IMR-90 (cell line): ENCODE data around the gene MYADML2. TPM values are rescaled to one million over a fixed set of nuclear protein-coding genes. Genes with fewer than 3 reads are reported as not detected.

Experiments used
- ATAC-seq: fragments of 200-7000 bp; cut with Tn5 transposase; 2 replicates; pipeline ENCODE4 v1.9.1; 2020; ENCODE audit warnings: low read depth, mild to moderate bottlenecking, moderate library complexity
- BruUV-seq: library from RNA; stranded (reverse); fragments of 400-500 nt; replicated peaks from 2 replicates; lab custom pipeline; 2021; lab: Mats Ljungman, UMichigan
- CTCF ChIA-PET: fragments of 300-600 bp; formaldehyde crosslinking; extraction: SDS; loops from one replicate; lab custom pipeline; 2021; ENCODE audit warnings: antibody characterized with exemption; lab: Yijun Ruan, JAX
- POLR2A ChIA-PET: fragments of 300-600 bp; sonication (Branson Sonifier 250); formaldehyde crosslinking; loops from one replicate; lab custom pipeline; 2022; ENCODE audit warnings: antibody characterized with exemption; ENCODE audit not compliant: unreplicated experiment; lab: Charles Lee
- DNase-seq: peaks from one replicate; pipeline ENCODE4 v3.0.0; 2013
- H2AFZ ChIP-seq: replicated peaks from 2 replicates; pipeline ENCODE3; 2013; ENCODE audit warnings: low read length, mild to moderate bottlenecking; ENCODE audit not compliant: poor library complexity
- H2AK5ac ChIP-seq: 2 replicates; pipeline ENCODE4 v1.6.1; 2013; ENCODE audit warnings: low read depth, low read length, inconsistent platforms
- H2AK9ac ChIP-seq: replicated peaks from 2 replicates; pipeline ENCODE3; 2013; ENCODE audit warnings: mild to moderate bottlenecking, low read depth, low read length, moderate library complexity; ENCODE audit not compliant: poor library complexity
- H2BK120ac ChIP-seq: 2 replicates; pipeline ENCODE4 v1.6.1; 2013; ENCODE audit warnings: low read depth, low read length, inconsistent platforms
- H2BK15ac ChIP-seq: 3 replicates; pipeline ENCODE4 v1.6.1; 2013; ENCODE audit warnings: low read depth, low read length, inconsistent platforms
- H2BK20ac ChIP-seq: 2 replicates; pipeline ENCODE4 v1.6.1; 2013; ENCODE audit warnings: low read depth, mild to moderate bottlenecking, inconsistent platforms, low read length, moderate library complexity
- H2BK5ac ChIP-seq: 2 replicates; pipeline ENCODE4 v1.6.1; 2013; ENCODE audit warnings: mild to moderate bottlenecking, low read depth, low read length, inconsistent platforms; ENCODE audit not compliant: poor library complexity, severe bottlenecking
- H3K14ac ChIP-seq: replicated peaks from 2 replicates; pipeline ENCODE4 v1.6.1; 2013; ENCODE audit warnings: low read depth, low read length, inconsistent platforms
- H3K18ac ChIP-seq: 2 replicates; pipeline ENCODE4 v1.6.1; 2013; ENCODE audit warnings: low read depth, low read length, control low read depth
- H3K23ac ChIP-seq: 2 replicates; pipeline ENCODE4 v1.6.1; 2013; ENCODE audit warnings: low read depth, low read length, inconsistent platforms
- H3K27ac ChIP-seq: 2 replicates; pipeline ENCODE4 v1.5.1; 2013; ENCODE audit warnings: mild to moderate bottlenecking, control low read depth, low read length; ENCODE audit not compliant: insufficient read depth
- H3K27me3 ChIP-seq: 2 replicates; pipeline ENCODE4 v1.6.1; 2013; ENCODE audit warnings: low read length; ENCODE audit not compliant: control insufficient read depth, insufficient read depth
- H3K36me3 ChIP-seq: 2 replicates; pipeline ENCODE4 v1.6.1; 2013; ENCODE audit warnings: low read length, mixed read lengths; ENCODE audit not compliant: control insufficient read depth, insufficient read depth
- H3K4ac ChIP-seq: 2 replicates; pipeline ENCODE4 v1.6.1; 2013; ENCODE audit warnings: low read depth, low read length, inconsistent platforms
- H3K4me1 ChIP-seq: 2 replicates; pipeline ENCODE4 v1.6.1; 2013; ENCODE audit warnings: low read length, mixed read lengths; ENCODE audit not compliant: control insufficient read depth, insufficient read depth
- H3K4me2 ChIP-seq: 2 replicates; pipeline ENCODE4 v1.6.1; 2013; ENCODE audit warnings: low read depth, mild to moderate bottlenecking, control low read depth, low read length, moderate library complexity
- H3K4me3 ChIP-seq: 2 replicates; pipeline ENCODE4 v1.5.1; 2013; ENCODE audit warnings: low read depth, mild to moderate bottlenecking, control low read depth, low read length, moderate library complexity; ENCODE audit not compliant: insufficient read depth
- H3K56ac ChIP-seq: 2 replicates; pipeline ENCODE4 v1.6.1; 2013; ENCODE audit warnings: low read length, inconsistent platforms; ENCODE audit not compliant: insufficient read depth; ENCODE audit errors: extremely low read depth
- H3K79me1 ChIP-seq, 2 experiments: 2 replicates each; pipeline ENCODE4 v1.6.1; 2013; ENCODE audit warnings: low read length in 2 of 2, inconsistent platforms in 1 of 2, low read depth in 1 of 2
- H3K9ac ChIP-seq: 2 replicates; pipeline ENCODE4 v1.6.1; 2013; ENCODE audit warnings: low read depth, low read length, control low read depth
- H3K9me1 ChIP-seq: 2 replicates; pipeline ENCODE4 v1.6.1; 2013; ENCODE audit warnings: low read length, inconsistent platforms; ENCODE audit not compliant: insufficient read depth
- H3K9me3 ChIP-seq: 2 replicates; pipeline ENCODE4 v1.6.1; 2013; ENCODE audit warnings: low read length; ENCODE audit not compliant: control insufficient read depth, insufficient read depth
- H4K20me1 ChIP-seq: 2 replicates; pipeline ENCODE4 v1.6.1; 2013; ENCODE audit warnings: low read length, inconsistent platforms; ENCODE audit not compliant: insufficient read depth
- H4K5ac ChIP-seq: 2 replicates; pipeline ENCODE4 v1.6.1; 2013; ENCODE audit warnings: mild to moderate bottlenecking, low read depth, low read length, control low read depth
- H4K8ac ChIP-seq, 2 experiments: 2 replicates each; pipeline ENCODE4 v1.6.1; 2013; ENCODE audit warnings: low read depth in 2 of 2, low read length in 2 of 2, control low read depth in 1 of 2, inconsistent platforms in 1 of 2
- H4K91ac ChIP-seq: 2 replicates; pipeline ENCODE4 v1.6.1; 2013; ENCODE audit warnings: low read depth, low read length, inconsistent platforms; ENCODE audit not compliant: insufficient read depth
- BHLHE40 ChIP-seq: fragments of 150-350 bp; IDR thresholded peaks from 2 replicates; pipeline ENCODE4 v1.6.1; 2016; ENCODE audit warnings: mild to moderate bottlenecking, low read depth, low read length
- CEBPB ChIP-seq: IDR thresholded peaks from 2 replicates; pipeline ENCODE4 v1.6.1; 2012; ENCODE audit warnings: low read depth, low read length, improper control_type of control experiment
- CHD1 ChIP-seq: IDR thresholded peaks from 2 replicates; pipeline ENCODE4 v1.6.1; 2012; ENCODE audit warnings: low read depth, low read length, improper control_type of control experiment
- FOS ChIP-seq: fragments of 150-350 bp; IDR thresholded peaks from 2 replicates; pipeline ENCODE4 v1.6.1; 2016; ENCODE audit warnings: low read depth, low read length
- MAFK ChIP-seq: IDR thresholded peaks from 2 replicates; pipeline ENCODE4 v1.6.1; 2012; ENCODE audit warnings: low read depth, low read length, improper control_type of control experiment
- MAZ ChIP-seq: IDR thresholded peaks from 2 replicates; pipeline ENCODE4 v1.6.1; 2012; ENCODE audit warnings: low read depth, mild to moderate bottlenecking, low read length, improper control_type of control experiment, moderate library complexity, borderline replicate concordance
- MXI1 ChIP-seq: IDR thresholded peaks from 2 replicates; pipeline ENCODE4 v1.6.1; 2012; ENCODE audit warnings: low read depth, mild to moderate bottlenecking, low read length, moderate library complexity, borderline replicate concordance
- POLR2A ChIP-seq: IDR thresholded peaks from 2 replicates; pipeline ENCODE4 v1.6.1; 2012; ENCODE audit warnings: mild to moderate bottlenecking, low read depth, low read length
- RCOR1 ChIP-seq: IDR thresholded peaks from 2 replicates; pipeline ENCODE4 v1.6.1; 2012; ENCODE audit warnings: mild to moderate bottlenecking, low read length, improper control_type of control experiment; ENCODE audit not compliant: insufficient replicate concordance
- RFX5 ChIP-seq: IDR thresholded peaks from 2 replicates; pipeline ENCODE4 v1.8.0; 2012; ENCODE audit warnings: low read depth, mild to moderate bottlenecking, low read length, moderate library complexity
- SMC3 ChIP-seq: fragments of 150-350 bp; IDR thresholded peaks from 2 replicates; pipeline ENCODE4 v1.6.1; 2016; ENCODE audit warnings: low read depth, mild to moderate bottlenecking, antibody characterized with exemption, low read length, moderate library complexity
- WGBS, 2 experiments: methylation state at CpG; one replicate each; pipeline versions ENCODE4 v1.1.5 to v1.1.7; 2013; ENCODE audit warnings: missing lambda C conversion rate in 2 of 2; ENCODE audit not compliant: insufficient read length in 1 of 2; ENCODE audit errors: extremely low coverage in 2 of 2; 5-methylcytosine and 5-hydroxymethylcytosine counted together
- dilution Hi-C: fragments of 300-500 bp; cut with HindIII; formaldehyde crosslinking; loops from one replicate; pipeline ENCODE4 v1.14.3; 2018; ENCODE audit warnings: low sequenced_read_pairs; ENCODE audit not compliant: unreplicated experiment
- in situ Hi-C: fragments of 300-500 bp; cut with MboI; formaldehyde crosslinking; loops from 3 replicates; pipeline ENCODE4 v1.14.3; 2019; ENCODE audit warnings: low sequenced_read_pairs, inconsistent platforms, mixed read lengths
- intact Hi-C: fragments of 100-400 bp; cut with micrococcal nuclease; formaldehyde crosslinking; loops from 2 replicates; pipeline ENCODE4 v1.10.0; 2022
- polyA plus RNA-seq, 3 experiments: library from polyadenylated mRNA; depleted of rRNA; stranded (reverse); fragments of >200 nt; gene quantifications; 2 replicates each; pipeline ENCODE4 v1.2.3, GENCODE V29; 2012; ENCODE audit warnings: low replicate concordance in 1 of 3
- total RNA-seq: library from RNA; depleted of rRNA; stranded (reverse); fragments of >200 nt; gene quantifications from 2 replicates; pipeline ENCODE4 v1.2.3, GENCODE V29; 2012
- TF ChIP-seq, protein P1 (sequence below): fragments of 150-350 bp; IDR thresholded peaks from 2 replicates; pipeline ENCODE4 v1.6.1; 2016; ENCODE audit warnings: low read depth, mild to moderate bottlenecking, low read length, moderate library complexity, borderline replicate concordance
- TF ChIP-seq, protein P2 (sequence below): fragments of 150-350 bp; IDR thresholded peaks from 2 replicates; pipeline ENCODE4 v1.6.1; 2017; ENCODE audit warnings: mild to moderate bottlenecking, antibody characterized with exemption, low read length, low read depth

The MYADML2 gene
- total and polyA plus RNA-seq, 2 of the 4 experiments (the other 2 are of a cell fraction) = not detected

DNA sequence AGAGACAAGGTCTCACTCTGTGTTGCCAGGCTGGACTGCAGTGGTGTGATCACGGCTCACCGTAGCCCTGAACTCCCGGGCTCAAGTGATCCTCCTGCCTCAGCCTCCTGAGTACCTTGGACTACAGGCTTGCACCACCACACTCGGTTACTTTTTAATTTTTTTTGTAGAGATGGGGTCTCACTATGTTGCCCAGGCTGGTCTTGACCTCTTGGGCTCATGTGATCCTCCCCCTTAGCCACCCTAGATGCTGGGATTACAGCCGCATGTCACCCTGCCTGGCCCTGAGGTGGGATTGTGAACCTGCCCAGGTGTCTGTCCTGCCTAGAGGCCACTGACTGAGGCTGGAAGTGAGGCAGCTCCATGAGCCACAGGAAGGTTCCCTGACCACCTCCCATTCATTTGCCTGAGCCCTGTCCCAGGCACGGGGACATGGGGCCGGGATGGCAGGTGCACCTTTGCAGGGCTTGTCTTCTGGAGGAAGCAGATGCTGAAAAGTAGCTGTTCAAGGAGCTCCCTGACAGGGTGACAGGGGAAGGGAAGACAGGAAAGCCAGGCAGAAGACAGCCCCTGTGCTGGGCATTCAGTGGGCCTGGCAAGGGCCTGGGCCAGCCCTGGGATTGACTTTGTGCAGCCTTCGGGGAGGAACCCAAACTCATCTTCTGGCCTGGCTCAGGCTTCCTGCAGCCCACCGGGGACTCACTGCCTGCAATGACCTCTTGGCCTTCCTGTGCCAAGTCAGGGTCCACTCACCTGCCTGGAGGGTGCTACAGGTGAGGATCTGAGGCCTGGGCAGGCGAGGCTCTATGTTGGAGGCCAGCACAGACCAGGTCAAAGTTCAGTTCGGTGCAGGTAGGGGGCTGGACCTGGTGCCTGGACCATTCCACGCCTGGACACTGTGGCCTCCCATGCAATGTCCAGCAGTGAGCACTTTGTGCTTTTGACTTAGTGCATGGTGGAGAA lies 22.1 kb upstream of the MYADML2 start:
- DNase-seq (no peak), ATAC-seq (no peak)
- ChIA-PET CTCF (interaction anchor here (1.6 kb wide), 1 partner anchor 10 kb away, joined by 7 read pairs; no protein-coding TSS in a partner anchor), POLR2A (no interaction called here)
- Histone ChIP-seq H2BK5ac (no peak overlapping the region), H2BK120ac (no peak overlapping the region), H3K4me3 (no peak overlapping the region), H3K4me2 (no peak overlapping the region), H2AK5ac (no peak overlapping the region), H3K9me3 (peaks cover 3% of the 10 kb centered on the region), H3K27me3 (no peaks in the 10 kb centered on the region; the same call in none of the 2 replicates), H3K9ac (no peak overlapping the region), H2AFZ (peak overlapping the region; percentile 75), H2BK20ac (no peak overlapping the region), H4K91ac (no peak overlapping the region), H4K8ac (no peak overlapping the region), H2AK9ac (no peak overlapping the region), H3K79me1 (no peaks in the 10 kb centered on the region), H4K5ac (no peak overlapping the region), H3K18ac (no peak overlapping the region), H3K27ac (no peak overlapping the region), H3K4me1 (peaks cover 9% of the 10 kb centered on the region; the same call in 1 of the 2 replicates), H3K14ac (no peak overlapping the region), H3K9me1 (no peaks in the 10 kb centered on the region; the same call in 1 of the 2 replicates), H2BK15ac (no peak overlapping the region), H3K36me3 (no peaks in the 10 kb centered on the region), H3K56ac (no peak overlapping the region), H4K20me1 (no peaks in the 10 kb centered on the region), H3K4ac (no peak overlapping the region), H3K23ac (no peak overlapping the region)
- dilution Hi-C loops = no loop called here
- no peak for TF ChIP-seq FOS
- TF ChIP-seq MAZ = no peak
- TF ChIP-seq CEBPB = no peak
- TF ChIP-seq MAFK = no peak
- no peak for TF ChIP-seq BHLHE40
- TF ChIP-seq, protein P1, sequence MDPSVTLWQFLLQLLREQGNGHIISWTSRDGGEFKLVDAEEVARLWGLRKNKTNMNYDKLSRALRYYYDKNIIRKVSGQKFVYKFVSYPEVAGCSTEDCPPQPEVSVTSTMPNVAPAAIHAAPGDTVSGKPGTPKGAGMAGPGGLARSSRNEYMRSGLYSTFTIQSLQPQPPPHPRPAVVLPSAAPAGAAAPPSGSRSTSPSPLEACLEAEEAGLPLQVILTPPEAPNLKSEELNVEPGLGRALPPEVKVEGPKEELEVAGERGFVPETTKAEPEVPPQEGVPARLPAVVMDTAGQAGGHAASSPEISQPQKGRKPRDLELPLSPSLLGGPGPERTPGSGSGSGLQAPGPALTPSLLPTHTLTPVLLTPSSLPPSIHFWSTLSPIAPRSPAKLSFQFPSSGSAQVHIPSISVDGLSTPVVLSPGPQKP = no peak
- TF ChIP-seq CHD1 = no peak
- TF ChIP-seq RFX5 = no peak
- TF ChIP-seq, protein P2, sequence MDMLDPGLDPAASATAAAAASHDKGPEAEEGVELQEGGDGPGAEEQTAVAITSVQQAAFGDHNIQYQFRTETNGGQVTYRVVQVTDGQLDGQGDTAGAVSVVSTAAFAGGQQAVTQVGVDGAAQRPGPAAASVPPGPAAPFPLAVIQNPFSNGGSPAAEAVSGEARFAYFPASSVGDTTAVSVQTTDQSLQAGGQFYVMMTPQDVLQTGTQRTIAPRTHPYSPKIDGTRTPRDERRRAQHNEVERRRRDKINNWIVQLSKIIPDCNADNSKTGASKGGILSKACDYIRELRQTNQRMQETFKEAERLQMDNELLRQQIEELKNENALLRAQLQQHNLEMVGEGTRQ = no peak
- no peak for TF ChIP-seq RCOR1
- TF ChIP-seq SMC3 = no peak
- TF ChIP-seq POLR2A = no peak
- no peak for TF ChIP-seq MXI1
- BruUV-seq = no TSS peak
- in situ Hi-C loops = loop anchor here (5.0 kb wide), 1 partner anchor 48 kb away; no protein-coding TSS in a partner anchor
- 80% methylated on average over 2 of the region's 12 CpGs; no CpG with 5 or more reads in 1 of the 2 experiments for WGBS, 2 experiments
- intact Hi-C loops = loop anchor here (10.0 kb wide), 1 partner anchor 186 kb away; no protein-coding TSS in a partner anchor
